H9 (cell line): ENCODE data around the gene RESP18. TPM values are rescaled to one million over a fixed set of nuclear protein-coding genes. Genes with fewer than 3 reads are reported as not detected.

Experiments
- DNase-seq: peaks from one replicate; pipeline ENCODE4 v3.0.0-alpha.2; 2017
- H2AFZ ChIP-seq: one replicate; pipeline ENCODE4 v1.6.1; 2013; ENCODE audit warnings: mild to moderate bottlenecking, low read length, control low read depth, moderate library complexity
- H2AK5ac ChIP-seq: 2 replicates; pipeline ENCODE4 v1.6.1; 2013; ENCODE audit warnings: low read length, control low read depth, mixed read lengths; ENCODE audit not compliant: insufficient read length
- H2BK120ac ChIP-seq: one replicate; pipeline ENCODE4 v1.6.1; 2013; ENCODE audit warnings: low read depth, mild to moderate bottlenecking, low read length, control low read depth, inconsistent platforms; ENCODE audit not compliant: poor library complexity, severe bottlenecking
- H2BK12ac ChIP-seq: 2 replicates; pipeline ENCODE4 v1.6.1; 2013; ENCODE audit warnings: low read length, control low read depth, mixed read lengths, low read depth; ENCODE audit not compliant: insufficient read length
- H2BK15ac ChIP-seq: 2 replicates; pipeline ENCODE4 v1.6.1; 2013; ENCODE audit warnings: low read depth, low read length, control low read depth
- H2BK20ac ChIP-seq: one replicate; pipeline ENCODE4 v1.6.1; 2013; ENCODE audit warnings: low read depth, mild to moderate bottlenecking, low read length, control low read depth, inconsistent platforms; ENCODE audit not compliant: poor library complexity, severe bottlenecking
- H2BK5ac ChIP-seq: 2 replicates; pipeline ENCODE4 v1.6.1; 2013; ENCODE audit warnings: low read length, control low read depth, mixed read lengths; ENCODE audit not compliant: insufficient read length
- H3K14ac ChIP-seq: 2 replicates; pipeline ENCODE4 v1.6.1; 2013; ENCODE audit warnings: low read length, control low read depth; ENCODE audit not compliant: insufficient read depth
- H3K18ac ChIP-seq: 2 replicates; pipeline ENCODE4 v1.6.1; 2013; ENCODE audit warnings: low read depth, mild to moderate bottlenecking, mixed read lengths, low read length, control low read depth; ENCODE audit not compliant: insufficient read length
- H3K23ac ChIP-seq: 2 replicates; pipeline ENCODE4 v1.6.1; 2013; ENCODE audit warnings: low read length, control low read depth, mixed read lengths, low read depth; ENCODE audit not compliant: insufficient read length
- H3K23me2 ChIP-seq: 2 replicates; pipeline ENCODE4 v1.6.1; 2013; ENCODE audit warnings: low read depth, mild to moderate bottlenecking, mixed read lengths, low read length, control low read depth; ENCODE audit not compliant: insufficient read length, poor library complexity, severe bottlenecking
- H3K27ac ChIP-seq: 2 replicates; pipeline ENCODE4 v1.5.1; 2013; ENCODE audit warnings: low read length, control low read depth, mixed read lengths, low read depth; ENCODE audit not compliant: insufficient read length
- H3K27me3 ChIP-seq: 2 replicates; pipeline ENCODE4 v1.6.1; 2013; ENCODE audit warnings: low read length, control low read depth, inconsistent platforms; ENCODE audit not compliant: insufficient read depth
- H3K4ac ChIP-seq: 2 replicates; pipeline ENCODE4 v1.6.1; 2013; ENCODE audit warnings: low read depth, mild to moderate bottlenecking, control low read depth, inconsistent platforms, low read length, moderate library complexity
- H3K4me1 ChIP-seq: 2 replicates; pipeline ENCODE4 v1.6.1; 2013; ENCODE audit warnings: low read length, control low read depth, inconsistent platforms; ENCODE audit not compliant: insufficient read depth
- H3K4me2 ChIP-seq: 2 replicates; pipeline ENCODE4 v1.6.1; 2013; ENCODE audit warnings: low read length, control low read depth, mixed read lengths; ENCODE audit not compliant: insufficient read length, insufficient read depth
- H3K56ac ChIP-seq: 2 replicates; pipeline ENCODE4 v1.6.1; 2013; ENCODE audit warnings: low read depth, mild to moderate bottlenecking, mixed read lengths, low read length, control low read depth; ENCODE audit not compliant: insufficient read length
- H3K79me1 ChIP-seq: 2 replicates; pipeline ENCODE4 v1.6.1; 2013; ENCODE audit warnings: low read depth, mild to moderate bottlenecking, moderate library complexity, low read length, control low read depth, inconsistent platforms; ENCODE audit not compliant: insufficient read depth, poor library complexity, severe bottlenecking
- H3K79me2 ChIP-seq: 2 replicates; pipeline ENCODE4 v1.6.1; 2013; ENCODE audit warnings: low read length, control low read depth, inconsistent platforms; ENCODE audit not compliant: insufficient read depth
- H3K9ac ChIP-seq: 2 replicates; pipeline ENCODE4 v1.6.1; 2013; ENCODE audit warnings: low read length, control low read depth, mixed read lengths; ENCODE audit not compliant: insufficient read length; ENCODE audit errors: extremely low read depth
- H3K9me3 ChIP-seq: one replicate; pipeline ENCODE4 v1.6.1; 2013; ENCODE audit warnings: low read depth, low read length, inconsistent platforms; ENCODE audit not compliant: control insufficient read depth
- H3T11ph ChIP-seq: one replicate; pipeline ENCODE4 v1.6.1; 2013; ENCODE audit warnings: mild to moderate bottlenecking, low read length, control low read depth, inconsistent platforms
- H4K20me1 ChIP-seq: one replicate; pipeline ENCODE4 v1.6.1; 2013; ENCODE audit not compliant: control insufficient read depth, insufficient read length, insufficient read depth
- H4K5ac ChIP-seq: 2 replicates; pipeline ENCODE4 v1.6.1; 2013; ENCODE audit warnings: low read depth, mild to moderate bottlenecking, mixed read lengths, low read length, control low read depth; ENCODE audit not compliant: insufficient read length
- H4K8ac ChIP-seq: replicated peaks from 2 replicates; pipeline ENCODE4 v1.6.1; 2013; ENCODE audit warnings: low read length, control low read depth, mixed read lengths, low read depth; ENCODE audit not compliant: insufficient read length
- H4K91ac ChIP-seq: 2 replicates; pipeline ENCODE4 v1.6.1; 2013; ENCODE audit warnings: low read depth, mild to moderate bottlenecking, moderate library complexity, mixed read lengths, low read length, control low read depth; ENCODE audit not compliant: insufficient read length
- H3K27ac Mint-ChIP-seq, 3 experiments: 2 replicates in 2 of 3; 3 replicates in 1 of 3; pipeline ENCODE4 v1.8.0; 2020 to 2021; ENCODE audit warnings: mixed read lengths in 3 of 3, mild to moderate bottlenecking in 1 of 3, moderate library complexity in 1 of 3
- H3K27me3 Mint-ChIP-seq: 2 replicates; pipeline ENCODE4 v1.8.0; 2021; ENCODE audit warnings: low read depth, mild to moderate bottlenecking, moderate library complexity, mixed read lengths
- H3K36me3 Mint-ChIP-seq, 3 experiments: 2 replicates in 2 of 3; 3 replicates in 1 of 3; pipeline ENCODE4 v1.8.0; 2020 to 2021; ENCODE audit warnings: low read depth in 3 of 3, mixed read lengths in 3 of 3; ENCODE audit not compliant: insufficient read depth in 1 of 3
- H3K4me1 Mint-ChIP-seq, 2 experiments: 2 replicates each; pipeline ENCODE4 v1.8.0; 2020; ENCODE audit warnings: mixed read lengths in 2 of 2
- H3K4me3 Mint-ChIP-seq, 2 experiments: 2 replicates in 1 of 2; 3 replicates in 1 of 2; pipeline ENCODE4 v1.8.0; 2020 to 2021; ENCODE audit warnings: mild to moderate bottlenecking in 2 of 2, mixed read lengths in 2 of 2, moderate library complexity in 1 of 2
- H3K9me3 Mint-ChIP-seq, 2 experiments: 2 replicates in 1 of 2; 3 replicates in 1 of 2; pipeline ENCODE4 v1.8.0; 2020; ENCODE audit warnings: mild to moderate bottlenecking in 2 of 2, mixed read lengths in 2 of 2, moderate library complexity in 1 of 2
- CTCF ChIP-seq: fragments of 200-600 bp; sonication (generic); conservative IDR thresholded peaks from 3 replicates; pipeline ENCODE4 v1.8.0; 2021; ENCODE audit warnings: antibody characterized with exemption, mild to moderate bottlenecking
- WGBS: extraction: QIAGEN DNeasy Blood & Tissue Kit; methylation state at CpG from one replicate; pipeline ENCODE4 v1.1.7; 2013; ENCODE audit warnings: missing lambda C conversion rate, low lambda C conversion rate, mixed read lengths; ENCODE audit not compliant: insufficient read length; ENCODE audit errors: extremely low coverage; 5-methylcytosine and 5-hydroxymethylcytosine counted together
- total RNA-seq: library from RNA; stranded (reverse); gene quantifications from 2 replicates; pipeline ENCODE4 v1.2.1, GENCODE V29; 2021

RESP18 gene
- total RNA-seq, 1 experiment from 2014 or later: not detected

GRCh38 chr2:219282943-219283581 is 49.5 kb downstream of the RESP18 start:
- no peaks in the 10 kb centered on the region for H3K27me3 ChIP-seq
- H3T11ph ChIP-seq: no peak overlapping the region
- no peaks in the 10 kb centered on the region for H3K9me3 ChIP-seq
- H4K5ac ChIP-seq: no peak overlapping the region
- no peak overlapping the region for H3K14ac ChIP-seq
- H2BK12ac ChIP-seq: no peak overlapping the region
- Mint-ChIP-seq H3K4me3 (no peak overlapping the region), H3K9me3 (no peaks in the 10 kb centered on the region), H3K4me1 (peaks cover 23 to 30% of the 10 kb centered on the region in 2 experiments), H3K27me3 (peaks cover under 1% of the 10 kb centered on the region; the same call in 1 of the 2 replicates), H3K27ac (no peak overlapping the region), H3K36me3 (peaks cover 4 to 34% (median 17%) of the 10 kb centered on the region in 3 experiments; a peak in 6 of 7 replicates)
- H3K18ac ChIP-seq: no peak overlapping the region
- WGBS: no CpG with 5 or more reads among the region's 17 CpGs
- H2BK120ac ChIP-seq: no peak overlapping the region
- H3K79me2 ChIP-seq: no peaks in the 10 kb centered on the region
- H3K23ac ChIP-seq: no peak overlapping the region
- no peak overlapping the region for H2AK5ac ChIP-seq
- no peak overlapping the region for H3K27ac ChIP-seq
- H3K79me1 ChIP-seq: no peaks in the 10 kb centered on the region
- no peak overlapping the region for H3K4ac ChIP-seq
- no peaks in the 10 kb centered on the region for H4K20me1 ChIP-seq
- H2BK5ac ChIP-seq: no peak overlapping the region
- H2AFZ ChIP-seq: no peak overlapping the region
- no peak overlapping the region for H2BK20ac ChIP-seq
- H4K8ac ChIP-seq: no peak overlapping the region
- DNase-seq: no peak
- H4K91ac ChIP-seq: no peak overlapping the region
- no peak overlapping the region for H3K9ac ChIP-seq
- H3K4me1 ChIP-seq: no peaks in the 10 kb centered on the region; the same call in 1 of the 2 replicates
- H3K23me2 ChIP-seq: peaks cover 12% of the 10 kb centered on the region
- H2BK15ac ChIP-seq: no peak overlapping the region
- H3K56ac ChIP-seq: no peak overlapping the region
- no peak for TF ChIP-seq CTCF
- H3K4me2 ChIP-seq: no peak overlapping the region
